Activated CD8-positive, alpha-beta memory T cell treated with anti-CD3 and anti-CD28 coated beads, Interleukin-2, amount 50 U/mL, for 1 hour (primary cell): ENCODE measurements around the gene TTLL11.

Experiments
- DNase-seq: peaks from one replicate; pipeline ENCODE4 v3.0.0-alpha.2; 2020; ENCODE audit errors: extremely low read depth

TTLL11 gene

DNA sequence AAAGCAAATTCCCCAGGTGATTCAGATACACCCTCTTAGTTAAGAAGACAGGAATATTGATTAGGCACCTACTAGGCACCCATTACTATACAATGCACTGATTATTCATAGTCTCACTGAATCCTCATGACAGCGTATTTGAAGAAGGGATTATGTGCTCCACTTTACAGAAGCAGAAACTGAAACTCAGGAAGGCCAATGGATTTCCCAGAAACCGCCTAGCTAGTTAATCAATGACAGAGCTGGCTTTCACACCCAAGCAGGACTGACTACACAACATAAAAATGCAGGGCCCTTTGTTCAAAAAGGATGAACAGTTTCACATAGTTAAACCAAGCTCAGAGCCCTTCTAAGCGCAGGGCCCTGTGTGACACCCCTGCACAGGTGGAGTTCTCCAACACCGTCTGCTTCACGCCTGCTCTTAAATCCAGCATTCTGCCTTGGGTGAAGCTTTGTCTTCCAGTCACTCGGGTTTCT lies 117.3 kb downstream of the TTLL11 start:
- DNase-seq, result no peak

DNA sequence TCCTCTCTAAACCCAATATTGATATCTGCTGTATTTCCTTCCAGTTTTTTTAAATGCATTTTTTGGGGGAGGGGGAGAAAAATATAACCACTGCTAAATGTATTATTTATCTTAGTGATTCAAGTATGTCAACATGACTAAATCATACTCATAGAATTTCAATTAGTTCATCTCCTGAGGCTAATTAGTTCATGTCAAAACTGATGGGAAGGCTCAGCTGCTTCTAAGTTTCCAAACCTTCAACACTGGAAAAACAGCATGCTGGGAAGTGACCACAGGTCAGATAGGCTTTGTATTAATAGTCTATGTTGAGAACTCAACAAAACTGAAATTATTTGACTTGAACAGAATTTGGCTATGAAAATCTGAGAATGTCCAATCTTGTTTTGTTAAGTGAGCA lies 118.7 kb downstream of the TTLL11 start:
- no peak for DNase-seq

DNA sequence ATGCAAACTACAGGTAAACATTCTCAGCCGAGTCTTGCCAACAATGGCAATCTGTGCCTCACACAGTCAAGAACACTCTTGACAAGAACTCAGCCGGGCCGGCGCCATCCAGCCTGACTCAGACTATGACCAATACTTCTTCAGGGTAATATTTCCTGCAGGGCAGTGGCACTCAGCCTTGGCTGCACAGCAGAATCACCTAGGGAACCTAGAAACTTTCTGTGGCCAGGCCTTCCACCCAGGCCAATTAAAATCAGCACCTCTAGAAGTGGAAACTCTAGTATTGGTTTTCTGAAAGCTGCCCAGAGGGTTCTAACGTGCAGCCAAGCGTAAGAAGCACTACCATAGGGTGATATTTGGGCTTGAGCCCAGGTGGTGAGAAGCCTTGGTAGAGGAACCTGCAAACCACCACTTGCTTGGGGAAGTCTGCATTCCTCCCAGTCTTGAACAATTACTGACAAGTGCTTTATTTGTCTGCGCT lies 120.6 kb downstream of the TTLL11 start:
- DNase-seq, result no peak

DNA sequence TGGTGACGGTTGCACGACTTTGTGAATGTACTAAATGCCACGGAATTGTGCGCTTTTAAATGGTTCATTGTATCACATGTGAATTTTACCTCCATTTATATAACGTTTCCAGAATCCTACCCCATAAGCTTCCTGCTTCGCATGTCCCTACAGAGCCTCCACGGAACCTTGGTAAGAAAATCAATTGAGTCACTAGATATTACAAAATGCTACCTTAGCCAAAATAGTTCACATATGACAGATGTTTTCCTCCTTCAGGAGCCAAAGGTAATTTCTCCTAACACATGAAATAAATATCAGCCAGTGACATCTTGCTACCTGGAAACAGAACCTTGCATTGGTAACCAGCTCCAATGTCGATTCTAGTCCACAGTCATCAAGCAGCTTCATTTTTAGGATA lies 125.1 kb downstream of the TTLL11 start:
- DNase-seq, result no peak

DNA sequence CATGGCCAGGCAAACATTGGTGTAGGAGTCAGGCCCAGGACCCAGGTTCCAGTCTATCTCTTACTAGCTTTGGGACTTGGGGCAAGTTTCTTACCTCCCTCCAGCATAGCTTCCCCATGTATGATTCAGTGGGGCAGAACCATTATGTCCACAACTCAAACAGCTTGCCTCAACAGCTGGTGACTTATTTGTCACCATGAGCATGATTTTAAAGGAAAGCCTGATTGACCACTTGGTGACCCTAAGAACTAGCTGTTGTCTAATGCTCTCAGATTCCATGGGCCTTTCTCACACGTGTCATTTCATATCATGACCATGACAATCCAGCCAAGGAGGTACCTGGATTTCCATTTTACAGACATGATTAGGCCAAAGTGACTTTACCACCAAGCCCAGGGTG lies 126.4 kb downstream of the TTLL11 start:
- DNase-seq, result no peak

DNA sequence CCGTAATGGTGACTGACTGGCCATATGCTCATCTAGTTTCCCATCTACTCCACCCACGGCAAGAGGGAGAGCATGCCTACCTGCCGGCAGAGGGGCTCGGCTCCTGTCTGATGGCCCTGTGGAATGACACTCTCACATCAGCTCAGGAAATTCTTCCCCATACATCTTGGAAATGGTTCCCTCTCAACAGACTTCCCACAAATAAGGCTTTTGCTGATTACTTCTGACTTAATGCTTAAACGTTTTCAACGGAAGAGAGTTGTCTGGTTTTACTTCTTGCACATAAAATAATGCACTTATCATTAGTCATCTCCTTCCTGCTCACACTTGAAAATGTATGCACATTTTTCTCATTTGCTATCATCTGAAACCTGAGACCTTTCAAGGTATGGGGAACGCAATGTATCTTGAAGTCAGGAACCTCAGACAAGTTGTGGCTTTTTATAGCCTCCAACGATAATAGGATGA lies 129.5 kb downstream of the TTLL11 start:
- no peak for DNase-seq

- no peak for DNase-seq
Measured at GRCh38 chr9:121962421-121962820, 130.7 kb downstream of the TTLL11 start.

GRCh38 chr9:121960665-121961064 lies 132.4 kb downstream of the TTLL11 start:
- DNase-seq, result no peak

DNA sequence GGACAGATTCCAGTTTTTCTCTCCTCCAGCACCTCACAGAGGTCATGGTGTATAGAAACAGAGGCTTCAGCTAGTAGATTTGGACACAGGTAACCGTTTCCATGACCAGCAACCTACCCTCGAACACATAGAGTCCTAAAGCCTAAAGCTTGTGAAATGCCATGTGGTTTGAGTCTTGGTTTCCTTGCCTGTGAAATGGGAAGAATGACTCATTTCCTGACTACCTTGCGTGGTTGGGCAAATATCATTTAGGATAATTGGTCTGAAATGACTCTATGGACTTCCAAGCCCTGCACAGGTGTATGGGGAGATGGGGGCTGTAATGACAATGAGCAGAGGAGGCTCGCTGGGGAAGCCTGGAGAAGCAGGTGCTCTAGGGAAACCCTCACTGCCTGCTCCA lies 134.6 kb downstream of the TTLL11 start:
- DNase-seq, result no peak

- DNase-seq, result no peak
Measured at GRCh38 chr9:121956808-121957207, 136.3 kb downstream of the TTLL11 start.

DNA sequence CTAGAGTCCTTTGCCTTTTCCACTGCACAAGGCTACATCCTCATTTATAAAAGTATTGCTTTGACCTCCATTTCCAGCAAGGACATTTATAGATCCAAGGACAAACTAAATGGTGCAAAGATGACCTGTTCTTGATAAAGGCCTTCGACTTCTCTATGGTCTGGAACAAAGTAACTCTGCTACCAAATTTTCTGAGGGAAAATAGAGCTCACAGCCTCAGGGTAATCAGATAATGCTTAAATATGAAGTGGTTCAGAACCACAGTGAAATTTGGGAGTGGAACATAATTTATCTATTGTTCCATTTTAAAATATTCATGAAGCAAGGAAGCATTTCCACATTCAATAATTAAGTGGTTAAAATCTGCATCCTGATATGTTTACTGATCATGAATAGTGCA lies 137.5 kb downstream of the TTLL11 start:
- DNase-seq, result no peak

- no peak for DNase-seq
Measured at GRCh38 chr9:121954477-121955140, 138.5 kb downstream of the TTLL11 start.

DNA sequence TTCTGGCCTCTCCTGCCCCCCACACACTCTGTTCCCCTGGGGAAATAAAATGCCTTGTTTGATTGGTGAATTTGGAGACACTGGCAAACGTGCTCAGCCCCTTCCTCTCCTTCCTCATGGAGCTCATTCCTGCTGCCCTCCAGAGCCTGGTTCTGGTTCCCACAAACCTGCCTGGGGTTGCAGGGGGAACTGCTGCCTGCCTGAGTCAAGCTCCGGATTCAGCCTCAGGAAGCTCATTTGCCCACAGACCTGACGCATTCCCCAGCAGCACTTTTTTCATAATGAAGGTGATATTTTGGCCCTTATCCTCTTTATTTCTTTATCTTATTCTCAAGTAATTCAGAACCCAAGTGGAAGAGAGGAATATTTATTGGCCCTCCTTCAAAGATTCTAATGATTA lies 140.5 kb downstream of the TTLL11 start:
- DNase-seq, result no peak

GRCh38 chr9:121950866-121951265 lies 142.2 kb downstream of the TTLL11 start:
- no peak for DNase-seq

DNA sequence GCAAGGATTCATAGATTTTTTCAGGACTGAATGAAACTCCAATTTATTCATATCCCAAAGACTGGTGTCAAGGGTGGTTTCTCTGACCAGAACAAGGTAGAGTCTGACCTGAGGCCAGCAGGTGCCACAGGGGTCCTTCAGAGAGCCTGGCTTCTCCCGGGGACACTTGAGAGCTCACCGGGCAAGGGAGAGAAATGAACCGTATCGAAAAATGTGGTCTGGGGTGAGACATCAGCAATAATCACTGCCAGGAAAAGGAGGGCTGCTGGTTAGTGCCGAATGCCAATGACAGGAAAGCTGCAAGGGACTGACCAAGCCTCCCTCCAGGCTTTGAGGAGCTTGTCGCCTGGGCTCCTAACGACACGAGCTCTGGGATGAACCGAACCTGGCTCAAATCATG lies 142.7 kb downstream of the TTLL11 start:
- no peak for DNase-seq

DNA sequence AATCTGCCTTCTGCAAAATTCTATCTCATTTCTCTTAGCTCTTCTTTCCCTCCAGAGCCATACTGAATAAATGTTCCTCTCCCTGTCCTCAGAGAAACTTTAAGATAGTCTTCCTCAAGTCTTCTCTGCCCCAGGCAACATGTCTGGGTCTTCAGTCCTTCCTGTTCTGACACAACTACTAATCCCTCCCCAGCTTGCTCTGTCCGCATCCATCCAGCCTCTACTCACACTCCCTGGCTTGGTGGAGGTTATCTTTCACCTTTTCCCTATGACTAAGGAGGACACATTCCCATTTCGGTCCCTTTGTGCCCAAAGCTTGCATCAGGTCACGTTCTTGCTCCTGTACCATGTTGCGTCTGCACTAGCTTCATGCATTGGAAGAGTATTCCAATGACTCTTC lies 143.3 kb downstream of the TTLL11 start:
- DNase-seq, result no peak

- no peak for DNase-seq
Measured at GRCh38 chr9:121949364-121949763, 143.7 kb downstream of the TTLL11 start.

GRCh38 chr9:121947775-121948174 lies 145.3 kb downstream of the TTLL11 start:
- DNase-seq, result no peak

GRCh38 chr9:121946465-121946864 lies 146.6 kb downstream of the TTLL11 start:
- DNase-seq, result no peak

- DNase-seq, result no peak
Measured at GRCh38 chr9:121945849-121946248, 147.3 kb downstream of the TTLL11 start.

DNA sequence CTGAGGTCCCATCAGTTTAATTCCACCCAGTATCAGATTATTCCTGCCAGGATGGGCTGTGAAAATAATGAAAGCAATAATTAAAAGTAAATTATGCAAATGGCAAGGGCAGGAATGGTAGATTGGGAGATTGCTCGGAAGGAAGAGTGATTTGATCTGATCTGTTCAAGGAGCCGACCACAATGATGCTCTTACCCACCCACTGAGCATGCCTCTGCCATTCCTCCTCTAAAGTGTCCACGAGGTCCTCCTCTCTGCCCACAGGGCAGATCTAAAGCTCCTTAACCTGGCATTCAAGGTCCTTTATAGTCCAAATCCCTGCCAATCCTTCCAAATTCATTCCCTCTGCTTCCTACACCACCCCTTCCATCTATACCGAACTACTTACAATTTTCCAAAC lies 147.8 kb downstream of the TTLL11 start:
- DNase-seq, result no peak

DNA sequence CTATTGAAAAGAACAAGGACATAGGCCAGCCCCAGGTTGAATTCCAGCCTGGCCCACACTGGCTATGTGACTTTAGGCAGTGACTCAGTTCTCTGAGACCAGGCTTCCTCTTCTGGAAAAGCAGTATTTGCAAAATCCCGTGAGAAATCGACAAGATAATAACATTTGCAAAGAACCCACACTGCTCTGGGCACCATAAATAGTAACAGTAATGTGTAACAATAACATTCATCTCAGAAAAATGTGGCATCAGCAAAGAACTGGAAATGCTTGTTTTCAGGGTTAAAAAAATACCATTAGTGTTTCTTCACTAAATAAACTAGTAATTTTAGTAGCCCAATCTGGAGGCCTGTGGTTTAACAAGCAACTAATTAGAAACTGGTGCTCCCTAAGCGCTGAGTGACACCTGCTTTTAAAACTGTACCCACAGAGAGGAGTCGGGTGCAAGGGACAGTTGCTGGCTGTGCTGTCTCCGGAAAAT lies 148.4 kb downstream of the TTLL11 start:
- DNase-seq, result no peak

DNA sequence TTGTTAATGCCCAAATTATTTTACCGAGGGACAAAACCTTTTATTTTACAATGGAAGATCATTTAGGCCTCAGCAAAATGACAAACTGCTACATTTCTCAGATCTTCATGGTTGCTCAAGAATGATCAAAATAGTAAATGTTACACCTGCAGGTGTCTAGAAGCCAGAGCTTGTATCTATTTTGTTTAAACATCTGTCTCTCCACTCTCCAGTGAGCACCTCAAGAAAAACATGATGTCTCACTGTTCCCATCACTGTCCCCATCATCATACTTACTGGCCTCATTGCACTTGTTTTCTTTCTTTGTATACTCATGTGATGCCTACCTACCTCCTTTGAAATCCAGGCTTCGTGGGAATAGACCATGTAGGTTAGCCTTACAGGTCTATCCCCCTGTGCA lies 149.6 kb downstream of the TTLL11 start:
- DNase-seq, result no peak

DNA sequence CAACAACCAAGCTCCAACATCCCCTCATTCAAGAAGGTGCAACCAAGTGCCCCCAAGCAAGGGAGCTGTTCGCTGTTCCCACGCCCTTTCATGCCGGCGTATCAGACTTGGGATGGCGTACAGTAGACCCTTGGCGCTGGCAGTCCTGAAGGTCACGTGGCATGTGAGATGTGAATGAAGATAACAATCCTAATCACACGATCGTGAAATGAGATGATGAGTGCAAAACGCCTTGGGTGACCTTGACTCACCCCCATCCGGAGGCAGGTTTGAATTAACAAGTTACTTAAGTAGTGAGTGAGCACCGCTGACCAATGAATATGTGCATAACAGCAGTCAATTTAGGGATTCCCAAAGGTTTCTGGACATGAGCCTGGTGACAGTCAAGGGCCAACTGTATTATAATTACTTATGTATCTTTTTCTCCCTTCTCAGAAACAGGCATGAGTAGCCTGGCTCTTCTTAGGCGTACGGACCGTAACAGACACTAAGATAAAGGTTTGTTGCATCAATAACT lies 150.2 kb downstream of the TTLL11 start:
- DNase-seq, result no peak
